HG03103 (cell line): ENCODE data around the gene LRRC74B.

Experiments used
- ATAC-seq: cut with Tn5 transposase; IDR thresholded peaks from one replicate; pipeline ENCODE4 v1.9.1; 2021; ENCODE audit warnings: low read depth; ENCODE audit not compliant: unreplicated experiment

The LRRC74B gene

DNA sequence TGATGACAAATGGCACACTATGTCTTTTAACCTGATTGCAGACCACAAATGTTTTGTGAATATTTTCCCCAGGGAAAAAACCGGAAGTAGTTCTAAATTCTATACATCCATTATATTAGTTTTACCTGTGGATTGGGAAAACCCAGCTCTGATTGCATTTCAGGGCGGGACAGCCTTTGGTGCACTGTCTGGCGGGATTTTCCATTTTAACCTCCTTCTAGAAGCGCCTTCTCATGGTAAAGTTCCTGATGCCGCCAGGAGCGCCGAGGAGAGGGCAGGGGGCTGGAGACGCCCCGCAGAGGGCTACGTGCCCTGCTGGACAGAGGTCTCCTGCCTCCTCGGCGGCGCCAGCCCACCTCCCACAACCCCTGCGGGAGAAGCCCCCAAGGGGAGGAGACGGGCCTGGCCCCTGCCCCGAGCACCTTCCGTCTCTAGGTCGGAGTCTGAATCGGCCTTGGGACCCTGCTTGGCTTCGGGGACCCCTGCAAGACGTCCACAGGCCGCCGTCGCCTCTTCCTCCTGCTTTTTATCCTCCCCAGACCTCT lies 32.0 kb upstream of the LRRC74B start:
- ATAC-seq, result no peak

DNA sequence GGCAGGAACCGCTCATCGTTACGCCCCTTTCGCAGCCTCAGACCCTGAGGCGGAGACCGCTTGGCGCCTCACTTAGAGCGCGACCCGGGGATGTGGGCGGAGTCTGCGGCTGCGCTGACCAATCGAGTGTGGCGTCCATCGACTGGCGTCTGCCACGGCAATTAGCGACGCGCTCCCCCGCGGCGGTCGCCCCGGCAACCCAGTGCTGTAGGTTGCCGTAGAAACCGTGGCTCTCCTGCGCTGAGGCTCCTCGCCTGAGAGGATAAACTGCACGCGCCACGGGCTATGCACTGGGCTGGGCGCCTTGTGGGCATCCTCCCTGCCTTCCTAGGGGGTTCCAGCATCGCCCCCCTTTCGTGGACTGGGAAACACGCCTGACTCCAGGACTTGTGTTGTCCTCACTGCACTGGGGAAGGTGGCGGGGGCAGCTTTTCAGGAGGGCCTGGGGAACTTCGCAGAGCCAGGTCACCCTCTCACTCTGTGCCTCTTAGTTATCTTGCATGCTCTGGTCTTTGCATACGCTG lies 31.5 kb upstream of the LRRC74B start:
- ATAC-seq, result no peak

DNA sequence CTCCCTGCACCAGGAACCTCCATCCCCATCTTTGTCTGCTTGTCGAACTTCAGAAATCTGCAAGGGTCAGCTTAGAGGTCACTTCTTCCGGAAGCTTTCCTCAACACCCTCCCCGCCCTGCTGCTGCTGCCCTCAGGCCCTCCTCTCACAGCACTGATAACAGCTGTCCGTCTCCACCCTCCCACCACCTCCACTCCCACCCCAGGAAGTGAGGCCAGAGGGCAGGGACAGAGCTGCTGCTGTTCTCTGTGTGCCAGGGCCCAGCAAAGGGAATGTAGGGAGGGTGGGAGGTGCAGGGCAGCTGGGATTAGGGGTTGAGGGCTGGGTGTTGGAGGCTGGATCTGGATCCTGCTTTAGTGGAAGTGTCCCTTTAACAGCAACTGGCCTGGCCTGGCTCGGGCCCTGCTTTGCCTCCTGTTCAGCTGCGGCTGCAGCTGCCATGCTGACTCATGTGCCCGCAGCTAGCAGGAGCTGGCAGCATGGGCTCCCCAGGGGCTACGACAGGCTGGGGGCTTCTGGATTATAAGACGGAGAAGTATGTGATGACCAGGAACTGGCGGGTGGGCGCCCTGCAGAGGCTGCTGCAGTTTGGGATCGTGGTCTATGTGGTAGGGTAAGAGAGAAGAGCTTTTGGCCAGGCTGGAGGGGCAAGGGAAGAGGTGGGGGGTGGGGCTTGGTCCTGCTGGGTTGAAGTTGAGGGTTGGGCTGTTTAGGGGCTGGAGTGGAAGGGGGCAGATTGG lies 30.9 kb upstream of the LRRC74B start, which contains the start of gene P2RX6:
Gene P2RX6 (plus strand): TSS at position 440 of the 740 bp plus-strand sequence. CDS start 10 bp downstream, at position 450.
- ATAC-seq, result no peak

DNA sequence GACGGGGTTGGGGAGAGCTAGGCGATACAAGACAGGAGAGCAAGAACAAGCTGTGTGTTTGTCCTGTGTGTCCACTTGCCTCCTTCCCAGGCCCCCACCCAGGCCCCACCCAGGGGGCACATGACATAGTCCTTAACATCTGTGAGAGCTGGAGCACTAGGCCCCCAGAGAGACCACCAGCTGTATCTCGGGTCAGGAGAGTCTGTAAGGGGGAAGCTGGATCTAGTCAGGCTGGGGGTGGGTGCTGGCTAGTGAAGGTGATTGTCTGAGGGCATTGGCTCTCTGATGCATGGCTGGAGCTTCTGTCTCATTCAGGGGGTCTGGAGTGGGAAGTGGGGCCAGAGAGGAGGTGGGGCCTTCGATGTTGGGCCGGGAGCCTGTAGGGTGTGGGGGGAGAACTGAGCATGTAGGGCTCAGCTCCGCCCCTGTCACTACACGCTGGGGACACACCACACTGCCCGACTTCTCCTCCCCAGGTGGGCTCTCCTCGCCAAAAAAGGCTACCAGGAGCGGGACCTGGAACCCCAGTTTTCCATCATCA lies 30.2 kb upstream of the LRRC74B start:
- ATAC-seq, result no peak

DNA sequence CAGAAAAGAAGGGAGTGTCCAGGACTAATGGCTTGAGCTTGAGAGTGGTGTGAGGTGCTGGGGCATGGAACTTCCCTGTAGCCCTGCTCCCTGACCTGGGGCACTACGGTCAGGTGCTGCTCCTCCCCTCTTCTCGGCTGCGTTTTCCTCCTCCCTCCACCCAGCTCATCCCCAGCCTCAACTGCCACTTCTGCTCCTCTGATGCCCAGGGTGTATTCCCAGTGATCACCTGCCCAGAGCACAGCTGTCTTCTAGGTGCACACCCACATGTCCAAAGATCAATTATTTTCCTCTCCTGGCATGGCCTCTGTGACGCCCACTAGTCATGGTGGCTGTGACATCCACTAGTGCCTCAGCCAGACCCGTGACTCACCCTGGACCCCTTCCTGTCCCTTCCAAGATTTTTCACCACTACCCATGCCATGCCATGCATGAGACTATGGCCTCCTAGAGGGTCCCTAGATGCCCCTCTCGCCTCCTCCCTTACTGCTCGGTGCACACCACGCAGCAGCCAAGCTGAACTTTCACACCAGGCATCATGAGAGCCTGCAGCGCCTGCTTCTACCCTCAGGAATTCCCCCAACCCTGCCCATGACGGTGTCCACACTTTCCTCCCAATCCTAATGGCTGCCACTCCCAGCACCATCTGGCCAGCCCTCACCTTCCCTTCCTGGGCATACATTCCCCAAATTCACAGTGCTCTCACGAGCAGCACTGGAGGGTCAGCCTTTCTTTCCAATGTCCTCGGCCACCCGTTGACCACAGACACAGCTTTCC lies 28.9 kb upstream of the LRRC74B start:
- no peak for ATAC-seq

DNA sequence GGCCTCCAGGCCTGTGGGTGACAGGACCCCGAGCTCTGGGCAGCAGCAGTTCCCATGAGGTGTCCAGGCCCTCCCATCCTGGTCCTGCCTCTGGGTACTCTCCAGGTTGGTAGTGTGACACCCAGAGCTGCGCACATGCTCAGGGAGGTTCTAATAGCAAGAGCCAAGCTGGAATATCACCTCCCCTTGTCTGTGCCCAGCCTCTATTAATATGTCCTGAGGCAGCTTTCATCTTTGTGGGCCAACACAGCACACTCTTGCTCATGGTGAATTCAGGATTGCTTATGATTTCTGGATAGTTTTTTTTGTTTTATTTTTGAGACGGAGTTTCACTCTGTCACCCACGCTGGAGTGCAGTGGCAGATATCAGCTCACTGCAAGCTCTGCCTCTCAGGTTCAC lies 27.4 kb upstream of the LRRC74B start:
- ATAC-seq, result no peak

DNA sequence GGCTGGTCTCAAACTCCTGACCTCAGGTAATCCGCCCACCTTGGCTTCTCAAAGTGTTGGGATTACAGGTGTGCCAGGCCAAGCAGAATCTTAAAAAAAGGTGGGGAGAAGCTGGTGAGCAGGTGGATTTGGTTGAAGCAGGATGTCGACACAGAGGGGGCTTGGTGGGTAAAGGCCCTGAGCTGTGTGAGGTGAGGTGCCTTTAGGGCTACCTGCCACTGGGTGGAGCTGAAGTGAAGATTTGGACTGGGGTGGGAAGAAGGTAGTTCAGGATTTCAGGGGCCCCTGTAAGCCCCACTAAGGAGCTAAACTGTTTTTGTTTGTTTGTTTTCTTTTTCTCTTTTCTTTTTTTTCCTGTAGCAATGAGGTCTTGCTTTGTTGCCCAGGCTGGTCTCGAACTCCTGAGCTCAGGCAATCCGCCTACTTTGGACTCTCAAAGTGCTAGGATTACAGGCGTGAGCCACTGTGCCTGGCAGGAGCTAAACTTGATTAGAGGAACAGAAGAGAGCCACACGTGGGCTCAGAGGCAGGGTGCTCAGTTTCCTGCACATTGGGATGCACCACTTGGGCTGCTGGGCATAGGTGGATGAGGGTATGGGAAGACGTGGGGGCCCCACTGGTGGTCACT lies 24.8 kb upstream of the LRRC74B start:
- no peak for ATAC-seq

DNA sequence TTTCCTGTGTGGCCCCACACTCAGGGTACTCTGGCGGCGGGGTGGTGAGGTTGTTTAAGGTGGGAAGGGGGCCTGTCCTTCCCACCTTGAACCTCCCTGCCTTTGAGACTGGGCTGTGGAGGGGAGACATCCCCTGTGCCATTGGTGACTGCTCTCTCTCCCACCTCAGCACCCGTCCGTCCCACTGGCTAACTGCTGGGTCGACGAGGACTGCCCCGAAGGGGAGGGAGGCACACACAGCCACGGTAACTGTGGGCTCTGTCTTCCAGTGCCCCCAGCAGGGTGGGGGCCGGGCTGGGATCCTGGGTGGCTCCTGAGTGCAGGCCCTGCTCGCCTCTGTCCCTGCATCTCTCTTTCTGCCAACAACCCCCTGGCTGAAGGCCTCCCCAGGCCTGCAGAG lies 23.2 kb upstream of the LRRC74B start:
- no peak for ATAC-seq

DNA sequence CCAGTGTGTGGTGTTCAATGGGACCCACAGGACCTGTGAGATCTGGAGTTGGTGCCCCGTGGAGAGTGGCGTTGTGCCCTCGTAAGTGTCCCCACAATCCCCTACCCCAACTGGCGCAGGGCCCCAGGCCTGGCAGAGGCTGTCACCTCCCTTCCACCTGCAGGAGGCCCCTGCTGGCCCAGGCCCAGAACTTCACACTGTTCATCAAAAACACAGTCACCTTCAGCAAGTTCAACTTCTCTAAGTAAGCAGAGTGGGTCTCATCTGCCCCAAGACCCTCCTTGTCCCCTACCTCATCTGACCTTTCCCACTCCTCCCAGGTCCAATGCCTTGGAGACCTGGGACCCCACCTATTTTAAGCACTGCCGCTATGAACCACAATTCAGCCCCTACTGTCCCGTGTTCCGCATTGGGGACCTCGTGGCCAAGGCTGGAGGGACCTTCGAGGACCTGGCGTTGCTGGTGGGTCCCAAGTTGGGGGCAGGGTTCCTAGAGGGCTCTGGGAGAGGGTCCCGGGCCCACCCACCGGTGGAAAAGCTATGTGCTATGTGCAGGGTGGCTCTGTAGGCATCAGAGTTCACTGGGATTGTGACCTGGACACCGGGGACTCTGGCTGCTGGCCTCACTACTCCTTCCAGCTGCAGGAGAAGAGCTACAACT lies 22.7 kb upstream of the LRRC74B start:
- no peak for ATAC-seq

DNA sequence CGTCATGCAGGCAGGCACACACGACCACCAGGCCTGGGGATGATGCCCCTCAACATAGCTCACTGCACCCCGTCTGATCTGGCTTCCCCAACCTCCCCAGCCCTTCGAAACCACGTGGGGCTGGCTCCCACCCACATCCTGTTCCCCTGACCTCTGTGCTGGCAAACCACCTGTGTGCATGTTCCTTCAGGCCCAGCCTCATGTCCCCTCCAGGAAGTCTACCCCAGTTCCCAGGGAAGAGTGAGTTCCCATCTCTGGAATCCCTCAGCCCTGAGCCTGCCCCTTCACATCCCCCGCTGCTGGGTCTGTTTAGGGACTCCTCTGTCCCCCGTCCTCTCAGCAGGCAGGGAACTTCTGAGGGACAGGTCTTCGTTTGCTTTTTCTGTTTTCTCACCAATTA lies 20.5 kb upstream of the LRRC74B start:
- ATAC-seq, result no peak

DNA sequence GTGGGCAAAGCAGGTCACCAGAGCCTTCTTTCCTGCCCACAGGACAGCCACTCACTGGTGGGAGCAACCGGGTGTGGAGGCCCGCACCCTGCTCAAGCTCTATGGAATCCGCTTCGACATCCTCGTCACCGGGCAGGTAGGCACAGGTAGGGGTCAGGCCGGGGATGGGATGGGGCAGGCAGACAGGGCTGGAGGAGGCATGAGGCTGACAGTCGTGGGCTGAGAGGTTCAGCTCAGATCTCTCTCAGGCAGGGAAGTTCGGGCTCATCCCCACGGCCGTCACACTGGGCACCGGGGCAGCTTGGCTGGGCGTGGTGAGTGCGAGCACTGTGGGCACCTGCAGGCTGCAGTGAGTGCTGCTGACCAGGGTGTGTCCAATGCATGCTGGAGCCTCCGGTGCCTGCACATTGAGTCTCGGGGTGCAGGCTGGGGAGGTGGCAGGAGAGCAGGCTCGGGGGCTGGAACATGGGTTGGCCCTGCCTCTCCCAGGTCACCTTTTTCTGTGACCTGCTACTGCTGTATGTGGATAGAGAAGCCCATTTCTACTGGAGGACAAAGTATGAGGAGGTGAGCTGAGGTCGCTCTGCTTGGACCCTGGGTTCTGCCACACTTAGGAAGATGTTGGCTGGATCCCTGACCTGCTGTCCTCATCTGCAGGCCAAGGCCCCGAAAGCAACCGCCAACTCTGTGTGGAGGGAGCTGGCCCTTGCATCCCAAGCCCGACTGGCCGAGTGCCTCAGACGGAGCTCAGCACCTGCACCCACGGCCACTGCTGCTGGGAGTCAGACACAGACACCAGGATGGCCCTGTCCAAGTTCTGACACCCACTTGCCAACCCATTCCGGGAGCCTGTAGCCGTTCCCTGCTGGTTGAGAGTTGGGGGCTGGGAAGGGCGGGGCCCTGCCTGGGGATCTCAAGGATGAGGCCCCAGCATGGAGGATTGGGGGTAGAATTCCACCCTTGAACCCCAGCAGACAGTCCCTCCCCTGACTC lies 19.7 kb upstream of the LRRC74B start:
- ATAC-seq, result no peak

DNA sequence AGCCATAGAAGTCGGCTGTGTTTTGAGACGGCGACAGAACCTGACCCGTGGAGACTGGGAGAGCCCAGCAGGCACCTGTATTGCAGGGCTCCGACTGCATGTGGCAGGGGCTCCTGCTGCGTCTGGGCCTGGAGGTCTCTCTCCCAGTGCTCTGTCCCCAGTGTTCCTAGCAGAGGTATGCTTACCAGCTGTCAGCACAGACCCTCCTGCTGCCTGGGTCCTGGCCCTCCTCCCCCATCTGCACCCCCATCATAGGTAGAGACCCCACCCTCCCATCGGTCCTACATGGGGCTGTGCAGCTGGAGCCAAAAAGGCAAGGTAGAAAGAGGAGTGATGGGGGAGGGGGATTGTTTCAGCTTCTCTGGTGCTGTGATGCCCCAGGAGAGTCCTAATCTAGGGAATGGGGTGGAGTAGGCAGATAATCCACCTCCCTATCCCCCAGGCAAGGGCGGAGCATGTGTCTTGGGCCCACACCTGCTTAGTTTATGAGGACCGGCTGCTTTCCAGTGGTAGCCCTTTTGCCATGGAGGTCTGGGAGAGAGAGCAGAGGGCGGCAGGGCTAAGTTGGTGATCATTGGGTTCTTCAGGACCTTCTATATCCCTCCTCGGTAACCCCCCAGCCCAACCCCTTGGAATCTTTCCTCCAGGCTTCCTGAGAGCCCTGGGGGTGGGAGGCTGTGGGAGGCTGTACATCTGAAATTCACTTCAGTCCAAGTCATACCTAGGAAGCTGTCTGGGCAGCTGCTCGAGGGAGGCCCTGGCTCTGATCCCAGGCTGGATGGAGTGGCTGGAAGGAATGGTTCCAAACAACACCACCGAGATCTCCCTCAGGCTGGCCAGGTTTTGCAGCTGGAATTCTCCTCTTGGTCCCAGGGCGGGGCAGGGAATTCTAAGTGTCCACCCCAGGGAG lies 18.7 kb upstream of the LRRC74B start:
- no peak for ATAC-seq

DNA sequence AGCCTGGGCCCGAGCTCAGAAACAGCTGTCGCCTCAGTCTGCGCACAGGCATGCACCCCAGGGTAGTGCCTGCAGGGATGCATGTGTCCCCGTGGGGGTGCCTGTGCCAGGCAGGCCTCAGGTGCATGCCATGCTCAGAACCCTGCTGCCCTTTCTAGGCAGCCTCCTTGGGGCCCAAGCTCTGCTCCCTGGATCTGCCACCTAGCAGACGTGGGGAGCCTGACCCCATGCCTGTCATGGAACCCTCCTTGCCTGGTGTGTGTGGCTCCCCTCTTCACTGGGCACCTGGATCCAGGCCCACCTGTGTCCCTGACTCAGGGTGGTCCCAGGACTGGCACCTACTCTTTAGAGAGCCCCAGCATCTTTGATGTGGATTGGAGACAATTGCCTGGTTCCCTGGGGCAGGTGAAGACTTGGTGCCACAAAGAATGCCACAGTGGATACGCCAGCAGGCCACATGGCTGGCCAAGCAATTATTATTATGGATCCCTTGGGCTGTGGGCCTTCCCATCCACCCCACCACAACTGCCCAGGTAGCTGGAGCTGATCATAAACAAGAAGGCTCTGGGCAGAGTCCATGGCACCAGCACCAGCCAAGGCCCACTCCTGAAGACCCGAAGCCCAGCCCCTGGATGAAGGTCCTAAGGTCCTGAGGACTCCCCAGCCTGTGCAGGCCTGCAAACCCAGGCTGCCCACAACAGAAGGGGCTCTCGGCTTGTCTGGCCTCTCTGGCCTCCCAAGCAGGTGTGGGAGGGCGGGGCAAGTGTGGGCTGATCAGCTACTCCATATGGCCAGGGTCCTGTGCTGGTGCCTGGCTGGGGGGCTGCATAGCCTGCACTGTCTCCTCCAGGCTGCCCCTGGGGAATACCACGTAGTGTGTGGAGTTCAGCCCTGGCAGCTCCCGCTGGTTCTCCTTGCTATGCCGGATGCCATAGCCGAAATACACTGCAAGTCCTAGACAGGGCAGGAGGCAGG lies 17.2 kb upstream of the LRRC74B start:
- no peak for ATAC-seq

DNA sequence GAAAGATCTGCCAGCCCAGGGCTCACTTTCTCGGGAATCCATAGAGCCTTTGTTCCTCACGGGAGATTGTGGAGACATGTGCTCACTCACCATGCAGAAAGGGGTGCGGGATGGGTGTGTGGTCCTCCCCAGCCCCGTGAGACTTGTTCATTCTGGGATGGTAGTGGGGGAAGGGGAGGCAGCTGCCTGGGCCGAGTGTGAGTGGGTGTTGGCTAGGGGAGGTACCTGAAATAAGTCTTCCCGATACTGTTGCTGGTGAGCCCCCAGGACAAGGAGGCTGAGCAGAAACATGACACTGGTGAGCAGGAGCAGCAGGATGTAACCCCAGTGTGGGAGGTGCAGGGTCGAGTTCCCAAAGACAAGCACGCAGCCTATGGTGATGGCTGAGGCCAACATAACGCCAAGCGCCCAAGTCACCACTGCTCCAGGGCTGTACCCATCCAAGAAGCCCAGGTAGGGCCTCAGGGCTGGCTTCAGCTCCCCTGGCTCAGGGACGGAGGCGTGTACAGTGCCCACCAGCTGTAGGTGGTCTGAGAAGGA lies 16.2 kb upstream of the LRRC74B start:
- ATAC-seq, result no peak

DNA sequence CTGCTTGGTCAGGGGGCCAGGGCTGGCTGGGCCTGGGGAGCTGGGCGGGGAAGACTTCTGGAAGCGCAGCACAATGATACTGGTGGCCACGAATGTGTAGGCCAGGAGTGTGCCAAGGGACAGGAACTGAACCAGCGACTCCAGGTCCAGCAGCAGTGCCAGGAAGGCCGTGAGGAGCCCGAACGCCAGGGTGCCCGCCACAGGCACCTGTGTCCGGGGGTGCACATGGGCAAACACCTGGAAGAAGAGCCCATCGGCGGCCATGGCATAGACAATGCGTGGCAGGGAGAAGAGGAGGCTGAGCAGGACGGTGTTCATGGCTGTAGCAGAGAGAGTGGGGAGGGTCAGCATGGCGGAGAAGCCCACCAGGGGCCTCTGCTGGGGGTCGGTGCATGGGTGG lies 15.7 kb upstream of the LRRC74B start:
- no peak for ATAC-seq
